ENCODE data around the gene ACTR3.

- TF ChIP-seq CTCF (IDR thresholded peaks at IDR 0.05; ENCODE audit: low read depth, low read length, poor library complexity, severe bottlenecking) (no peak), EZH2phosphoT487 (IDR thresholded peaks at IDR 0.05; ENCODE audit: borderline replicate concordance, low read length) (no peak)
These were observed 76.3 kb downstream of the ACTR3 start for GRCh38 chr2:113966171-113966570.
